ENCODE results near the gene HHIPL1. TPM values are rescaled to one million over a fixed set of nuclear protein-coding genes. Genes with fewer than 3 reads are reported as not detected.

Gene HHIPL1
- total RNA-seq, 1 donor from 2014 or later, result 0.86 TPM

DNA sequence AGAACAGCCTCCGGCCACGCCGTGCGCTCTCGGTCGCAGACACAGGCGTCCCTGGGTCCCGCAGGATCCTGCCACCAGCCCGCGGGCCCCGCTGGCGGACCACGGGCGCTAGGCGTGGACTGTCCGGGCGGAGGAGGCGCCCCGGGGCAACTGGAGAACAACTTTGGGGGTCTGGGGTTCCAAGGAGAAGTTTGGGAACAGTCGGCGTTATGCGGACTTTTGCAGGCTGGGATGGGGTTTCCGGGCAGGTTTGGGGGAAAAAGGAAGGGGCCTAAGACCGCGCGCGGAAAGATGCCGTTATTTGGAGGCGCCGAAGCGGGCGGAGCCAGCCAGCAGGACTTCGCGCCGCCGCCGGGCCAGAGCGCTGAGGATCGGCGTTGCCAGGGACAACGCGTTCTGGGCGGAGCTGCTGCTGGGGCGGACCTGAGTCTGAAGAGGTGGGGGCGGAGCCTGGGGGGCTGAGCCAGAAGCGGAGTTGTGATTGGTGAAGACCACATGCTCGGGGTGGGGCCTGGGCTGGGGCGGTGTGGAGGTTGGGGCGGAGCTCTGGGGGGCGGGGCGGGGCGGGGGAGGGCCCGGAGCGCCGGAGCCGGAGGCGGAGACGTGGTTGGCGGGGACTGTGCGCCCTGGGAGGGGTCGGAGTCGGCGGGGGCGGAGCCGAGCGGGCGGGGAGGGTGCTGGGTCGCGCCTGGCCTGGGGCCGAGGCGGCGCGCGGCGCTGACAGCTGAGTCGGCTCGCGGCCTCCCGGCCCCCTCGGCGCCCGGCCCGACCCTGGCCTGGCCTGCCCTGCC lies 38.9 kb downstream of the HHIPL1 start, which contains the start of gene CYP46A1:
Gene CYP46A1 (plus strand): TSS at position 680 of the 791 bp plus-strand sequence. CDS start 120 bp downstream, outside the sequence.
- peaks cover 3% of the 10 kb centered on the region for H3K9me3 Mint-ChIP-seq (ENCODE audit: unreplicated experiment)
- H3K4me3 ChIP-seq (ENCODE audit: insufficient read depth, low read depth, low read length), result peak within 1 kb of the TSS; percentile 80
- no peaks in the 10 kb centered on the region for H3K79me2 ChIP-seq (ENCODE audit: insufficient read depth, low read length)
- peak within 1 kb of the TSS; percentile 91 for H3K9ac ChIP-seq (ENCODE audit: low read length)
- peak within 1 kb of the TSS; percentile 96 for H3K4me2 ChIP-seq (ENCODE audit: low read length)
- H3K4me3 Mint-ChIP-seq (ENCODE audit: unreplicated experiment), result peak within 1 kb of the TSS; percentile 89
- H3K9me3 ChIP-seq (ENCODE audit: insufficient read depth, low read depth, low read length), result no peaks in the 10 kb centered on the region
- H3K27ac ChIP-seq (ENCODE audit: low read depth, low read length), result peak within 1 kb of the TSS; percentile 73
- H3K36me3 Mint-ChIP-seq (ENCODE audit: low read depth, unreplicated experiment), result no peaks in the 10 kb centered on the region
- TF ChIP-seq, protein P1, sequence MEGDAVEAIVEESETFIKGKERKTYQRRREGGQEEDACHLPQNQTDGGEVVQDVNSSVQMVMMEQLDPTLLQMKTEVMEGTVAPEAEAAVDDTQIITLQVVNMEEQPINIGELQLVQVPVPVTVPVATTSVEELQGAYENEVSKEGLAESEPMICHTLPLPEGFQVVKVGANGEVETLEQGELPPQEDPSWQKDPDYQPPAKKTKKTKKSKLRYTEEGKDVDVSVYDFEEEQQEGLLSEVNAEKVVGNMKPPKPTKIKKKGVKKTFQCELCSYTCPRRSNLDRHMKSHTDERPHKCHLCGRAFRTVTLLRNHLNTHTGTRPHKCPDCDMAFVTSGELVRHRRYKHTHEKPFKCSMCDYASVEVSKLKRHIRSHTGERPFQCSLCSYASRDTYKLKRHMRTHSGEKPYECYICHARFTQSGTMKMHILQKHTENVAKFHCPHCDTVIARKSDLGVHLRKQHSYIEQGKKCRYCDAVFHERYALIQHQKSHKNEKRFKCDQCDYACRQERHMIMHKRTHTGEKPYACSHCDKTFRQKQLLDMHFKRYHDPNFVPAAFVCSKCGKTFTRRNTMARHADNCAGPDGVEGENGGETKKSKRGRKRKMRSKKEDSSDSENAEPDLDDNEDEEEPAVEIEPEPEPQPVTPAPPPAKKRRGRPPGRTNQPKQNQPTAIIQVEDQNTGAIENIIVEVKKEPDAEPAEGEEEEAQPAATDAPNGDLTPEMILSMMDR (IDR thresholded peaks at IDR 0.05; ENCODE audit: insufficient read depth, low read depth, low read length), result no peak
- TF ChIP-seq EZH2 (IDR thresholded peaks at IDR 0.05; ENCODE audit: insufficient read depth, low read length), result no peak
- no peaks in the 10 kb centered on the region for H4K20me1 ChIP-seq (ENCODE audit: insufficient read depth, low read length)
- peaks cover 42% of the 10 kb centered on the region for H3K27me3 Mint-ChIP-seq (ENCODE audit: low read depth, unreplicated experiment)
- peak within 1 kb of the TSS; percentile 83 for H3K27ac Mint-ChIP-seq (ENCODE audit: unreplicated experiment)
- H3K4me1 ChIP-seq (ENCODE audit: insufficient read depth, low read length), result peaks cover 5% of the 10 kb centered on the region
- H3K4me1 Mint-ChIP-seq (ENCODE audit: low read depth, unreplicated experiment), result no peaks in the 10 kb centered on the region
- DNase-seq (ENCODE audit: low read depth) (peak; percentile 94), FAIRE-seq (peak; percentile 74)
- H3K36me3 ChIP-seq (ENCODE audit: insufficient read depth, low read length), result no peaks in the 10 kb centered on the region
- peak within 1 kb of the TSS; percentile 94 for H2AFZ ChIP-seq (ENCODE audit: low read depth, low read length)
- H3K27me3 ChIP-seq (ENCODE audit: insufficient read depth, low read length), result peaks cover 2% of the 10 kb centered on the region

GRCh38 chr14:99684410-99684934 lies 39.5 kb downstream of the HHIPL1 start:
- no peak for FAIRE-seq
- no peaks in the 10 kb centered on the region for H3K9me3 ChIP-seq (ENCODE audit: insufficient read depth, low read depth, low read length)
- H3K4me3 ChIP-seq (ENCODE audit: insufficient read depth, low read depth, low read length), result peak overlapping the region; percentile 55
- H3K27ac ChIP-seq (ENCODE audit: low read depth, low read length), result peak overlapping the region; percentile 19
- Mint-ChIP-seq H3K27me3 (ENCODE audit: low read depth, unreplicated experiment) (peaks cover 47% of the 10 kb centered on the region), H3K27ac (ENCODE audit: unreplicated experiment) (no peak overlapping the region), H3K36me3 (ENCODE audit: low read depth, unreplicated experiment) (no peaks in the 10 kb centered on the region), H3K9me3 (ENCODE audit: unreplicated experiment) (peaks cover 3% of the 10 kb centered on the region), H3K4me3 (ENCODE audit: unreplicated experiment) (no peak overlapping the region), H3K4me1 (ENCODE audit: low read depth, unreplicated experiment) (no peaks in the 10 kb centered on the region)
- H3K27me3 ChIP-seq (ENCODE audit: insufficient read depth, low read length), result peaks cover 5% of the 10 kb centered on the region
- H3K4me2 ChIP-seq (ENCODE audit: low read length), result peak overlapping the region; percentile 91
- no peak for DNase-seq (ENCODE audit: low read depth)
- H3K79me2 ChIP-seq (ENCODE audit: insufficient read depth, low read length), result no peaks in the 10 kb centered on the region
- no peaks in the 10 kb centered on the region for H4K20me1 ChIP-seq (ENCODE audit: insufficient read depth, low read length)
- H3K36me3 ChIP-seq (ENCODE audit: insufficient read depth, low read length), result no peaks in the 10 kb centered on the region
- peak overlapping the region; percentile 77 for H3K9ac ChIP-seq (ENCODE audit: low read length)
- peaks cover 5% of the 10 kb centered on the region for H3K4me1 ChIP-seq (ENCODE audit: insufficient read depth, low read length)
- TF ChIP-seq, protein P1 (IDR thresholded peaks at IDR 0.05; ENCODE audit: insufficient read depth, low read depth, low read length), result no peak
- no peak for TF ChIP-seq EZH2 (IDR thresholded peaks at IDR 0.05; ENCODE audit: insufficient read depth, low read length)
- peak overlapping the region; percentile 75 for H2AFZ ChIP-seq (ENCODE audit: low read depth, low read length)
